Forelimb muscle (tissue), 1 donor: ENCODE measurements around the gene RHEX. TPM values are rescaled to one million over a fixed set of nuclear protein-coding genes. Genes with fewer than 3 reads are reported as not detected.
"Not testable (repeated sequence)": the region's sequence is repeated elsewhere in the genome, so short reads cannot be mapped to it uniquely, and the experiment has no call there.

Experiments
- DNase-seq: peaks from one replicate; pipeline ENCODE4 v3.0.0-alpha.2; 2013; ENCODE audit warnings: low read depth
- polyA plus RNA-seq: library from polyadenylated mRNA; unstranded; fragments of 120-200 nt; gene quantifications from one replicate; pipeline ENCODE4 v1.2.1, GENCODE V29; 2013; ENCODE audit not compliant: insufficient read length

RHEX gene
- polyA plus RNA-seq, 1 donor, result 0.53 TPM

DNA sequence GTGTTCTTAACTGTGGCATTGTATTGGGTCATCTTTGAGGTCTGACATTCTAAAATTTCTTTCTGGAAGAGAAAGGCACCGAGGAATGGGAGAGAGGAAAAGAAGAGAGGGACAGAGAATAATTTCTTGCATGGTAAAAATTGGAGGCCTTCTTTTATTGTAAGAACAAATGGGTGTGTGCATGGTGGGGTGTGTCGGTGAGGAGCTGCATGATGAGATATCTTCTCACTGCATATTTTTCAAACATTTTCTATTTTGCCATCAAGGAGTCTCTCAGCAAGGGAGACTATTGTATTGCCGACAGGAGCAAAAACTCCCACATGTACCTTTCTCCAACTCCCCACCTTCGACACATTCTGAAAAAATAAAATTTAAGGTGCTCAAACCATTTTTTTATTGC is 22.8 kb upstream of the RHEX start:
- no peak for DNase-seq

DNA sequence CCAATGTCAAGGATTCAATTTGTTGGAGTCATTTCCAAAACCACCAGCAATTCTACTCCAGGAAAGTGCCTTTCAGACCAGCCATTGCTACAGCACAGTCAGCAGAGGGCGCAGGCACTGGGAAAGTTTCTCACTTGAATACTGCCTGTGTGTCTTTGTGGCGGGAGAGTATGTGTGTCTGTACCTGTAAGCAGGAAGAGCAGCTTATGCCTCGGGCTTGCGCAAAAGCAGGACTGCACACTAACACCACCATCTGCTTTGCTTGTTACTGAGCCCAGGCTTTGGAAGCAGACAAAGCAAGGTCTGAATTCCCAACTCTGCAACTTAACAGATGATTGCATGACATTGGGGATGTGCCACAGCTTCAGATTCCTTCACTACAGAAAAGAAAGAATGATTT is 22.3 kb upstream of the RHEX start:
- DNase-seq, result peak; percentile 54

DNA sequence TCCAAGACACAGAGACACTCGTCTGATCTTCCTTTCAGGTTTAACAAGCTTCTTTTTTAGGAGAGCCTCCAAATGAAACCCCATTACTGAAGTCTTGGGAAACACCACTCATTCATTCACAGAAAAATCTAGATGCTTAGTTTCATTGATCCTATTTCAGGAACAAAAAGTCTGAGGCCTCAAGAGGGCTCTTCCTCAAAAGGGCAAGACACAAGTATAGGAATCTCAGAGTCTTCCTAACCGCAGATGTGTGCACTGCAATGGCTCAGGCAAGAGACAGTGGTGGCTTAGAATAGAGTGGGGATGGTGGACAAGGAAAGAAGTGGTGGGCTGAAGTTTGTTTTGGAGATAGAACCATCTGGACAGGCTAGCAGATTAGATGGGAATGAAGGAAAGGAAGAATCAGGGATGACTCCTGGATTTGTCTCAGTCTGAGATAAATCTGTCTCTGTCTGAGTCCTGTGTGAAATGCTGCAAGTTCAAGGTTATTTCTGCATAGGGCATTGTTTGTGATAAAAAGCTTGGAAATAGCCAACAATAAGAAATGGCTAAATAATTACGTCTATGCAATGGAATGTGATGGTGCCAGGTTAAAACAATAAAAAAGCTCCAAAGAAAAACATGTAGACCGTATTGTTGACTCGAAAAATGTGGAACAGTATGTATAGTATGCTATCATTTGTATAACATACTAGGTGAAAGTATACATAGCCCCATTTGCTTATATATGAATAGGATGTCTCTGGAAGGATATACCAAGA is 20.4 kb upstream of the RHEX start:
- no peak for DNase-seq

DNA sequence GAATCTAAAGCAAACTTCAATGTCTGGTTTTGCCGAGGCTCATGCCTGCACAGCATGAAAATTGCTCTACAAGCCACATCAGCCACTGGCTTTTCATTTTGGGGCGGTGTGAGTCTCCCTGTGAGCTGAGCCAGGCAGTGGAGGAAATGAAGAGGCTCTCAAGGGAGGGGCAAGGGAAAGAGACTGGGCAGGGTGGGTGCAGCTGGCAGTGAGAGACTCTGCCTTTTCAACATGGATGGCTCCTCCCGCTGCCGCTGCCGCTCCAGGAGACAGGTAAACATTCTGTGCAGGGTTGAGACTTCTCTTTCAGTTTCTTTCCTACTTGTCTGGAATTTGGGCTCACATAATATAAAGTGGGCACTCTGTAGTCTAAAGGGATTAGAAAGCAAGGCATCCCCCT is 17.9 kb upstream of the RHEX start:
- no peak for DNase-seq

DNA sequence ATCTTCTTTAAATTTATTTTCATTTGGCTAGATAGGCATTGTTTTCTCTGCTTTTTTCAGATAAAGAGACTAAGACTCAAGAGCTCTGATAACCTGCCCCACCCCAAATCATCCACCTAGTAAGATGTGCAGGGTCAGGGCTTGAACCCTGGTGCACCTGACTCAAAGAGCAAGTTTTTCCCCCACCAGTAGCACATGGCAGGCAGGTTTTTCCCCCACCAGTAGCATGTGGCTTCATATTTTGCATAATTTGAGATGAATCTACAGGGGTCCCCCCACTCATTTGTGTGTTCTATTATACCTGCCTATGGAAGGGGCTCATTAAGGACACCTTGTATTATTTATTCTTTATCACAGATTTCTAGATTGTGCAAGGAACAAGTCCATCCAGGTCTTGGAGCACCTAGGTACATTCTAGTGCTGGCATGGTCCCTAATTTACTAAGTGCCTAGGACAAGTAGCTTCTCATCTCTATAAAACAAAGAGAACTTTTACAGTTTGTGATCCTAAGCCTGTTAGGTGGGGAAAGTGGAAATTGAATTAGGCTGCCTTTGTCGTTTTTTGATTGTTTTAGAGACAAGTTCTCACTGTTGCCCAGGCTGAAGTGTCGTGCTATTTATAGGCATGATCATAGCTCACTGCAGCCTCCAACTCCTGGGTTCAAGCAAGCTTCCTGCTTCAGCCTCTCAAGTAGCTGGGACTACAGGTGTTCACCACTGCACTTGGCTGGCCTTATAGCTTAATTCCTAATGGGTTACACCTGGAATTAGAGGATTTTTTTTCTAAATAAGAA is 16.1 kb upstream of the RHEX start:
- DNase-seq, result no peak

DNA sequence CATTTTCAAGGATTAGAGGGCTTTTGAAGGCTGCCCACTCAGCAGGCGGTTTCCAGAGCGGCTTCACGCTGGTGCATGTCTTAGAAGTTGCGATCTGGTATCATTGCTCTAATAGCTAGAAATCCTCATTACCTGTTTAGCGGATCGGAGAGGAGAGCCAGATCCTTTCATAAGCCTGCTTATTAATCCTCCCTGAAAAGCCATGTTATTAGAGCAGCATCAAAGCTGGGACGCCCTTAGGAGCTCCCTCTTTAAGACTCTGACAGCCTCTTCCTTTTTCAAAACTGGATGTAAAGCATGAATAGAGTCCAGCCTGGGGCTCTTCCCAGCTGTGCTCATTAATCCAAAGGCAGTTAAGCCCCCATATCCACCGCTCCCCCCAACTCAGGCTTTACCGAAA is 15.4 kb upstream of the RHEX start:
- DNase-seq, result no peak

DNA sequence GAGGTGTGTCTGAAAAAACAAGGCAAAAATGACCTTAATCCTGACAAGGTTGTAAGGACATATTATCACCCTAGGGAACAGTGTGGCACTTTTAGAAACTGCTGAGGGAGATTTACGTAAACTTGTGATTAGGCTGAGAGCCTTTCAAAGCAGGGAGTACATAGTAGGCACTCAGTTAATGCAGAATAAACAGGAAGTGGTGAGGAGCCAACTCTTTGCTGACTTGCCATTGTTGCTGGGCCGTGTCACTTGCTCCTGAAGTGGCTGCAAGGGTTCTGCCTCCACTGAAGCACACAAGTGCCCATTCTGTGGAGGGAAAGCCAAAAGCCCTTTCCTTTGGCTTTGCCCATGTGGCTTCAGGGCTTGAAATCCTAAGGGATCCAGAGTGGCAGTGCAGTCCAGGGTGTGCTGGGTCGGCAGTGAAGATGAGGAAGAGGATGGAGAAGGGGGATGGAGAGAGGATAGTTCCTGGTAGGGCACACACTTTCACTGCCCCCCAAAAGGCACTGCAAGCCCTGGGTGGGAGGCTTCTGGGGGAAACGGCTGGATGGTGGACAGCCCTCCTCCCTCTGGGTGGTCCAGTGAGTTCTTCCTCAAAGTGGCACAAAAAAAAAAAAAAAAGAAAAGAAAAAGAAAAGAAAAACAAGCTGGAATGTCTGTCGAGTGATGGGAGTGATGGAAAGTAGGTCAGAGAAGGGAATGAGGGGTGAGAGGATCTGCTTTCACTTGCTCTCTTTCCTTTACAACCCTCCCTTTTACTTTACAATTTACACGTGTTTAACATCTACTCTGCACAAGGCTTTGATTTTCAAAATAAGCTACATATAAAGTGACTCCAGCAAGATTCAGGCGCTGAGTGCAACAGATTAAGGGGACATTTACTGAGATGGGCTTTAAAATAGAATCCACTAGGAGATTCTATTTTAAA is 13.7 kb upstream of the RHEX start:
- no peak for DNase-seq

DNA sequence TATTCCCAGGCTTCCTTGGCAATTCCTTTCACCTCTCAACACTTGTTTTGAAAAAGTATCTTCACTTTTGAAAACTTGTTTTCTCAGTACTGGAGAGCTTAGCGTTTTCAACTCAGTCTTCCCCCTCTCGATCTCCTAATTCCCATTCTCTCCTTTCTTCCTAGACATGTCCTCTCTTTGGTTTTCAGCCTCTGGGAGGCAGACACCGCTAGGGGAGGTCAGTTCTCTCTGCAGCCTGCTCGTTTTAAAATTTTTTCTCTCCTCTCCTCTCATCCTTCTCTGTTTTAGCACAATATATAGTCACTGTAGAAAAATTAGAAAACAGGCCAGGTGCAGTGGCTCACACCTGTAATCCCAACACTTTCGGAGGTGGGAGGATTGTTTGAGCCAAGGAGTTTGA is 12.6 kb upstream of the RHEX start:
- no peak for DNase-seq

DNA sequence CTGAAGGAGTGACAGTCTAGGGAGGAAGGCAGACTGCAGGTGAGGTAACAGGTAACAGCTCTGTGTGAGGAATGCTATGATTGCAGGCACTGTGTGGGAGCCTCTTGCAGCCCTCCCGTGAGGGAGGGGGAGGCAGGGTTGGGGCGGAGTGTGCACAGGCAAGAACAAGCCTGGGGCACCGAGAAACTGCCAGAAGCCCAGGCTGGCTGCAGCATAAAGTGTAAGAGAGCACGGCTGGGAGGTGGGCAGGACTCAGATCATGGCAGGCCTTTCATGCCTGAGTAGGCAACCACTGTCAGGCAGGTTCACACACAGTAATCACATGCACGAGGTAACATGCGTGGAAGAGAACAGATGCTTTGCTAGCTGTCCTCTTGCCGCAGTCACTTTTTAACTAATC is 11.3 kb upstream of the RHEX start:
- no peak for DNase-seq

DNA sequence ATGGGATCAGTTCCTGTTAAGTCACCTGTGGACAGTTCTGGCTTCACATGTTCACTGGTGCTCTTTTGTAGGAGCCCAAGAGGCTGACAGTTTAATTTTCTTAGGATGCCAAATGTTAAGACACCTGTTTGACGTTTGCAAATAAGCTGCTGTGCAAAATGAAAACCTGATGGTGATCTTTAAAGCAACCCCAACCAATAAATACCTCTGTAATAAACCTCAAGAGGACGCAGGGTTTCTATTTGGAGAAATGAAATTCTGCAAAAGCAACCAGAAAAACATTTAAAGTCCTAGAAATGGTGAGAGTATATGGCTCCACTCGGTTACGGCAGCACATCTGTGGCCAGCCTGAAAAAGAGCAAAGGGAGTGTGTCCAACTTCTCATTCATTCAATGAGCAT is 5.7 kb upstream of the RHEX start:
- DNase-seq, result no peak

DNA sequence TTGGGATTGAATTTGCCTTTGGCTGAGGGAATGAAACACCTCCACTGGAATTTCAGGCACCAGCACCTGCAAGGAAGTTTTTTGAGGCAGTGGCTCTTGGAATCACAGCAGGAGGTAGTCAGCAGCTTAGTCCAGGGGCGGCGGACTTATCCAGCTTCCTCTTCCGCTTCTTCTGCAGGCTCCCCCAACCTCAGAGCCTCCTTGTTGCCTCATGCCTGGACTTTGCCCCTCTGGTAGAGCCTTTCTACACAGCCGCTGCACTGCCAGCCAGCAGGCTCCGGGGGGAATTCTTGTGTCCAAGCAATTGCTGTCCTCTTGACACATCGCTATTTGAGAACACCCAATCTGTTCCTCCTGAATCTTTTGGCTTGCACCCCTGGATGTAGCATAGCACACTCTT is 4.4 kb upstream of the RHEX start:
- DNase-seq, result no peak

DNA sequence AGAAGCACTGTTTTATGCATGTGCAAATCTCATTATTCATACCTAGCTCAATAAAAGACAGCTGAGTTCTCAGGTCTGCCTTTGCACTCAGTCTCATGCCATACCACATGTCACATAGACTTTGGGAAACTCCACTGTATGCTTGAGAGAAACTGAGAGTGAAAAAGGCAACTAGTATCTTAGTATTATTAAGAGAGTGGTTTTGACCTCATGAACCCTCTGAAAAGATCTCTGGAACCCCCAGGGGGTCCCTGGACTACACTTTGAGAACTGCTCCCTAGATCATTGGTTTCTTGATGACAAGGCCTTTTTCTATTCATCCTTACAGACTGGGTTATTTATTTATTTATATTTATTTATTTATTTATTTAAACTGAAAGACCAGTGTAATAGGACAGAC is 3.7 kb upstream of the RHEX start:
- DNase-seq, result no peak

DNA sequence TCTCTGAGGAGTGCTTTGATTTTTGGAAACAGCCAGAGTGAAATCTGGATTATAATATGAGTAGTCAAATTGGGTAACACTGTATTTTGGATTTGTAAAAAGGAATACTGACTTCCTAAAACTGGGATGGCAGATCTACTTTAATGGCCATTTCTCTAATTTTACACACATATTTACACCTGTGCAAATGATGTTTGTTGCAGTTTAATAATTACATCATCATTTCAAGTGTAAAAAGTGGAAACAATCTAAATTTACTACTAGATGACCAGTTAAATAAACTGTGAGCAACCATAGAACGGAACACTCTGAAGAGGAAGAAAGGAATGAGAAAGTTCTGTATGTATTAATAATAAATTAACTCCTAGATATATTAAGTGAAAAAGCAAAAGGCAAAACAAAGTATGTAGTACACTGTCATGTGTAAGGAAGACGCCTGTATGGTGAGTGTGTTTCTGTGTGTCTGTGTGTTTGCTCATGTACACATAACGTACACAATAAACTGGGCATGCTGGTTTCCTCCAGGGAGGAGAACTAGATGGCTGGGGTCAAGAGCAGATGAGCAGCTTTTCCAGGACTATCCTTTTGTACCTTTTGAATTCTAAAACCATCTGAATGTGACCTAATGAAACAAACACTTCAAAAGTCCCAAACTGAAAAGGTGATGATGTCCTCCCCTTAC is 2.9 kb upstream of the RHEX start:
- no peak for DNase-seq

DNA sequence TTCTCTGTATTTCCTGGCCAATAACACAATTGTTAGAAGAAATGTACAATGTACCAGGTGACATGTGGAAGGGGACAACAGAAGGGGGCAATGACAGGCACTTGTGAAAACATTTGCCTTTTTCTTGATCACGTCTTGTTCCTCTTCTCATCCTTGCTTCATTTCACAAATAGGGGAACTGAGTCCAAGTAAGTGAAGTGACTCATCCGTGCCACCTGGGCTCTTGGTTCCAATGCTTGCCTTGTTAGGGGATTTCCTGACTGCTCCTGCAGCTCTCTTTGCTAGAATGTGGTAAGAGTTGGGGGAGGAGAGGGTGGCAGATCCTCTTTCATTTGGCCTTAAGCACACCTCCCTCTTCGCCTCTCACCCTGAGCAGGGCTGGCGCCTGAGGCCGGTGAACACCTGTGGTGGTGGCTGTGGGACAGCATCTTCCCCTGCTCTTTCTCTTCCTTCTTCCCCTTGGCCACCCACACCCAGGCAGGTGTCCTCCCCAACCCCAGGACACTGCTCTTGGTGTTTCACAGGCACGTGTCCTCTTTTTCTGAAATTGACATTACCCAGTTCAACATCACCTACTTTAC is 2.2 kb upstream of the RHEX start:
- no peak for DNase-seq

DNA sequence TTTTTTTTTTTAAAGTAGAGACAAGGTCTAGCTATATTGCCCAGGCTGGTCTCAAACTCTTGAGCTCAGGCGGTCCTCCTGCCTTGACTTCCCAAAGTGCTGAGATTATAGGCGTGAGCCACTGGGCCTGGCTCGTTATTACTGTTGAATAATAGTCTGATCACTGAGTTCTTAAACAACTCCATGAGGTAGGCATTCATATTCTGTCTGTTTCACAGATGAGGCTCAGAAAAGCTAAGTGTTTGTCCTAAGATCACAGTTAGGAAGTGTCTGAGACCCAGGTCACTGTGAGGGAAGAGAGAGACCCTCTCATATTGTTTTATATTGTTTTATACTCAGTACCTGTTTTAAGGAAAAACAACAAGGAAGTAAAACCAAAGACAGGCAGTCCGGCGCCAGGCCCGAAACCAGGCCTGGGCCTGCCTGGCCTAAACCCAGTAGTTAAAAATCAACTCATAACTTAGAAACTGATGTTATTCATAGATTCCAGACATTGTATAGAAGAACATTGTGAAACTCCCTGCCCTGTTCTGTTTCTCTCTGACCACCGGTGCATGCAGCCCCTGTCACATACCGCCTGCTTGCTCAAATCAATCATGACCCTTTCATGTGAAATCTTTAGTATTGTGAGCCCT is 625 bp upstream of the RHEX start:
- DNase-seq, result not testable (repeated sequence)

DNA sequence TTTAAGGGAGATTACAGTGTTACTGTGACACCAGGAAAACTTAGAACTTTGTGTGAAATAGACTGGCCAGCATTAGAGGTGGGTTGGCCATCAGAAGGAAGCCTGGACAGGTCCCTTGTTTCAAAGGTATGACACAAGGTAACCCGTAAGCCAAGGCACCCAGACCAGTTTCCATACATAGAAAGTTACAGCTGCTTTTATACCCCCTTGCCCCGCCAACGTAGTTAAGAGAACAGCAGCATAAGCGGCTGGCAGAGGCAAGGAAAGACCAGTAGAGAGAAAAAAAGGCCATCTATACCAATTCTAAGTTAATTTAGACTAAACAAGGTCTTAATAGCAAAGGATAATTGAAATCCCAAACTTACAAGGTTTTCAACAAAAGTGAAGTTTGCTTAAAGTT is 643 bp downstream of the RHEX start:
- DNase-seq, result not testable (repeated sequence)

DNA sequence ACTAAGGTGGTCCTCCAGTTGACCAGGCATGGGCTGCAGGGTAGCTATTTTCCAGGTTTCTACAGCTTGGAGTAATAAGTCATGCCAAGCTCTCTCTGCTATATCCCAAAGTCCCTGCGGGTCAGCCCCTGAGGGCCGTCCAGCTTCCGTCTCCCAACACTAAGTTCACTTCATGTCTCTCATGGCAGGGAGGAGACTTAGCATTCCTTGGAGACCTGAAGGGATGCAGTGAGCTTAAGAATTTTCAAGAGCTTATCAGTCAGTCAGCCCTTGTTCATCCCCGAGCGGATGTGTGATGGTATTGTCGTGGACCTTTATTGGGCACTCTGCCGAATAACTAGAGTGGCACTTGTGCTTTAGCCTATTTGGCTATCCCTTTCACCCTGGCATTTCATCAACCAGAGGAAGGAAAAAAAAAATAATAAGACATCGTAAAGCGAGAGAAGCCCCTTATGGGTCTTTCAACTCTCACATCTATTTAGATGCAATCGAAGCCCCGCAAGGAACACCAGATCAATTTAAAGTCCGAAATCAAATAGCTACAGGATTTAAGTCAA is 2.2 kb downstream of the RHEX start:
- DNase-seq, result not testable (repeated sequence)

DNA sequence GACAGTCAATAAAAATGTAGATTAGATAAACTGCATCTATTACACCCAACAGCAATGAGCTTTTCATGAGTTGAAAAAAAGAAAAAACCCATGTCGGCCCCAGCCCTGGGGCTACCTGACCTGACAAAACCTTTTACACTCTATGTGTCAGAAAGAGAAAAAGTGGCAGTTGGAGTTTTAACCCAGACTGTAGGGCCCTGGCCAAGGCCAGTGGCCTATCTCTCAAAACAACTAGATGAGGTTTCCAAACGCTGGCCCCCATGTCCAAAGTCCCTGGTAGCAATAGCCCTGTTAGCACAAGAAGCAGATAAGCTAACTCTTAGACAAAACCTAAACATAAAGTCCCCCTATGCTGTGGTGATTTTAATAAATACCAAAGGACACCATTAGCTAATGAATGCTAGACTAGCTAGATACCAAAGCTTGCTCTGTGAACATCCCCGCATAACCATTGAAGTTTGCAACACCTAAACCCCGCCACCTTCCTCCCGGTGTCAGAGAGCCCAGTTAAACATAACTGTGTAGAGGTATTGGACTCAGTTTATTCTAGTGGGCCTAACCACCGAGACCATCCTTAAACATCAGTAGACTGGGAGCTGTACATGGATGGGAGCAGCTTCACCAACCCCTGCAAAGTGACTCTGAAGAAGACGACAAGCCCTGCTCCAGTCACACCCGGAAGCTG is 2.8 kb downstream of the RHEX start:
- not testable (repeated sequence) for DNase-seq

DNA sequence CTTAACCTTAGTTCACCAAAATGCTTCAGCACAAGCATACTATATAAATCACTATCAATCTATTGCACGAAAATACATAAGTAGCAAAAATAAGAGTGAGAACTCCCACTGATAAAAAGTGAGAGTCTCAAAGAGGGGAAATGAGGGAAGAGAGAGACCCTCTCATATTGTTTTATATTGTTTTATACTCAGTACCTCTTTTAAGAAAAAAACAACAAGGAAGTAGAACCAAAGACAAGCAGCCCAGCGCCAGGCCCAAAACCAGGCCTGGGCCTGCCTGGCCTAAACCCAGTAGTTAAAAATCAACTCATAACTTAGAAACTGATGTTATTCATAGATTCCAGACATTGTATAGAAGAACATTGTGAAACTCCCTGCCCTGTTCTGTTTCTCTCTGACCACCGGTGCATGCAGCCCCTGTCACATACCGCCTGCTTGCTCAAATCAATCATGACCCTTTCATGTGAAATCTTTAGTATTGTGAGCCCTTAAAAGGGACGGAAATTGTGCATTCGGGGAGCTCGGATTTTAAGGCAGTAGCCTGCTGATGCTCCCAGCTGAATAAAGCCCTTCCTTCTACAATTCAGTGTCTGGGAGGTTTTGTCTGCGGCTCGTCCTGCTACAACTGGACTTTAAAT is 5.4 kb downstream of the RHEX start:
- not testable (repeated sequence) for DNase-seq
